ENCODE data around the gene PCSK6.

The PCSK6 gene

DNA sequence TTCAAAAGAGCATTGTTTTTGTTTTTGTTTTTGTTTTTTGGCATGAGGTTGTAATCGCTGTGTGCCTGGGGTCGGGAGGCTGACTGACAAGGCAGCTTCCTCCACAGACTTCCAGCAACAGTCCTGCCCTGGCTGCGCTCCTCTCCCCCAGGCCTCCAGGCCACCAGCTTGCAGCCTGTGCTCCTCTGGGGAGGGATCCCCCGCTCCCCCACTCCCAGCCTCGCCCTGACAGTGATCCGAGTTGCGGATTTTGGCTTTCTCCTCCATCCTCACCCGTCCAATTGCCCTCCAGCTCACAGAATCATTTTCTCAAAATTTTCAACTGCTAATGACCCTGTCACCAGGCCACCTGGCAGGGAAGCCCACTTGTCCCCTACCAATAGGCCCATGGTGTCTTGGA is 36.5 kb upstream of the PCSK6 start:
- no peak for TF ChIP-seq CTCF (IDR thresholded peaks at IDR 0.05; ENCODE audit: insufficient read depth, low read length, missing control alignments)
- CTCF ChIA-PET, result no interaction called here
- POLR2A ChIA-PET, result no interaction called here
- H3K4me3 ChIP-seq (ENCODE audit: low read depth, low read length), result no peak overlapping the region
- no peak for DNase-seq (ENCODE audit: low read depth, low spot score)

DNA sequence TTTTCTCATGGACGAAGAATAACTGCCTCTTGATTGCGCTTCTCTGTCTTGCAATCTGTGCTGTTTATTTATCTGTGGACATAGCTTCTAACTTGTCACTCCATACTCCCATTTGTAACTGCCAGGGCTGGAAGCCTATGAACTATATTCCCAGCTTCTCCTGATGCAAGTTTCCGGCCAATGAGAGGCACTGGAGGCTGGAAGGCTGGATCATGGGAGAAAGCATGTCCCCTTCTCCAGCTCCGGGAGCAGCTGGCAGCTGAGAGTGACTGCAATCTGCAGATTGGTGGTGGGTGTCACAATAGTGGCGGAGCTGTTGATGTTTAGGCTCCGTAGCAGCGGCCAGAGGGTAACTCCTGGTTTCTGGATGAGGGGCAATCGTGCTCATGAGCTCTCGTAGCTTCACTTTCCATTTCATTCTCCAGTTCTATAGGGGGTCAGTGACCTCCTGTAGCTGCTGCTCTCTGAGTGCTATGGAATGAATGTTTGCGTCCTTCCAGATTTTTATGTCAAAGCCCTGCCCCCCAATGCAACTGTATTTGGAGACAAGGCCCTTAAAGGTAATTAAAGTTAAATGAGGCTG is 35.7 kb upstream of the PCSK6 start:
- H3K4me3 ChIP-seq (ENCODE audit: low read depth, low read length), result no peak overlapping the region
- DNase-seq (ENCODE audit: low read depth, low spot score), result no peak
- POLR2A ChIA-PET, result no interaction called here
- CTCF ChIA-PET, result no interaction called here
- no peak for TF ChIP-seq CTCF (IDR thresholded peaks at IDR 0.05; ENCODE audit: insufficient read depth, low read length, missing control alignments)

GRCh38 chr15:101523560-101523940 is 34.0 kb upstream of the PCSK6 start:
- TF ChIP-seq CTCF (IDR thresholded peaks at IDR 0.05; ENCODE audit: insufficient read depth, low read length, missing control alignments), result no peak
- POLR2A ChIA-PET, result no interaction called here
- DNase-seq (ENCODE audit: low read depth, low spot score), result no peak
- CTCF ChIA-PET, result interaction anchor here (1.3 kb wide), 1 partner anchor 22 kb away, joined by 3 read pairs; no protein-coding TSS in a partner anchor
- no peak overlapping the region for H3K4me3 ChIP-seq (ENCODE audit: low read depth, low read length)

DNA sequence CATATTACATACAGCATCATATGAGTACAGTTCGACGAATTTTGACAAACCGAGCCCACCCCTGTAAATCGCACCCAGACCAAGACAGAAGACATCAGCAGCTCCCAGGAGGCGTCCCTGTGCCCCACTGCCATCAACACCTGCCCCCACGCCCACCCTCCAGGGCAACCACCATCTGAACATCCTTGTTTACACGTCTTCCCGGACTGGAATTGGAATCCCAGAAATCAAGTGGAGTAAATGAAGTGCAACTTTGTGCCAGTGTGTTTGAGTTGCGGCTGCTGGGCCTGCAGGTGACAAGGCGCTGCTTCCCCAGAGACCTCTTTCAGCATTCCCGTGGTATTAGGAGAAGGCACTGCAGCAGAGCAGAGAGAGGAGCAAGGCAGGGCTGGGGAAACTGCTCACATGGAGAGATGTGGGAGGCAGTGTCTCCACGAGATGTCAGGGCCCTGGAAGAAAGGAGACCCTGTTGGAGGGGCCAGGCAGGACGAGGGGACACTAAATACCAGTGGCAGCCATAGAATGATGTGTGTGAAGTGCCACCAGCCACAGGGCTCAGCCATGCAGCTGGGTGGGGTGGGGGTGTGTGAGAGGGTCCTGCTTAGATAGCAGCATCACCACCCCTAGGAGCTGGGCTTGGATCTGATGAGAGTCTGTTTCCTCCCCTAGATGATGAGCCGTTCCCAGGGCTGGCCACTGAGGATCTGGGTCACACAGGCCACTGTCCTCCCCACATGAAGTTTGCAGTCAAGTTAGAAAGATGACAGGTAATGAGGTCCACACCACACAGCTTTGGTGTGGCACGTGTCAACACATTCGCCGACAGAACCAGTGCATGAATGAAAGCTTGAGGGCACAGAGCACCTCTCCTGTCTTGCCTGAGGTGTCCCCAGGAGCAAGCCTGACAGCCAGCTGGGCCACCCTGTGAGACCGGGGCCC is 33.4 kb upstream of the PCSK6 start:
- POLR2A ChIA-PET, result no interaction called here

GRCh38 chr15:101522091-101522490 is 32.6 kb upstream of the PCSK6 start:
- no peak for TF ChIP-seq CTCF (IDR thresholded peaks at IDR 0.05; ENCODE audit: insufficient read depth, low read length, missing control alignments)
- no peak overlapping the region for H3K4me3 ChIP-seq (ENCODE audit: low read depth, low read length)
- POLR2A ChIA-PET, result no interaction called here
- no peak for DNase-seq (ENCODE audit: low read depth, low spot score)
- CTCF ChIA-PET, result no interaction called here

More for the DNA sequence above, 33.4 kb upstream of the PCSK6 start:
- DNase-seq (ENCODE audit: low read depth, low spot score), result no peak
- no peak for TF ChIP-seq CTCF (IDR thresholded peaks at IDR 0.05; ENCODE audit: insufficient read depth, low read length, missing control alignments)
- H3K4me3 ChIP-seq (ENCODE audit: low read depth, low read length), result no peak overlapping the region
- CTCF ChIA-PET, result interaction anchor here (1.3 kb wide), 1 partner anchor 22 kb away, joined by 3 read pairs; no protein-coding TSS in a partner anchor

DNA sequence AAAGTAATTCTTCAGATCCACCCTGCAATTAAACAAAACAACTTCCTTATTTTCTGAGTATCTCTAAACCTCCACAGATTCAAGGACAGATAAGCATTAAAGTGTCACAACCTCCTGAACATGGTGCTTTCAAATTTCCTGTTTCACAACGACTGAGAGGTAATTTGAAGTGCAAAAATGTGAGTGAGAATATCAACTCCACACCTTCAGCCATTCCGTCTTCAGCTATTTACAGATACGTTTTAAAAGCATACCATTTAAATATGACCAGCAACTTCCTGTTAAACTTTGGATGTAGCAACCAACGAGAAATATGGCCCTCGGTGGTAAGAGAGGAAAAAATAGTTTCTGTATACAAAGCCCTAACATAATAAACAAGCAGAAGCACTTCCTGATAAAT is 32.1 kb upstream of the PCSK6 start:
- no peak for TF ChIP-seq CTCF (IDR thresholded peaks at IDR 0.05; ENCODE audit: insufficient read depth, low read length, missing control alignments)
- ChIA-PET POLR2A (no interaction called here), CTCF (interaction anchor here (1.0 kb wide), 1 partner anchor 10 kb away, joined by 3 read pairs; no protein-coding TSS in a partner anchor)
- no peak overlapping the region for H3K4me3 ChIP-seq (ENCODE audit: low read depth, low read length)
- no peak for DNase-seq (ENCODE audit: low read depth, low spot score)

Measured in AG04449 (cell line).